K562 (cell line): Measurements from ENCODE around the gene ISM1. TPM values are rescaled to one million over a fixed set of nuclear protein-coding genes. Genes with fewer than 3 reads are reported as not detected.

Source experiments
- ATAC-seq: fragments of 200-7000 bp; cut with Tn5 transposase; 3 replicates; pipeline ENCODE4 v1.9.1; 2020; ENCODE audit warnings: moderate library complexity
- BruUV-seq: library from RNA; stranded (reverse); fragments of 400-500 nt; replicated peaks from 2 replicates; lab custom pipeline; 2021; lab: Mats Ljungman, UMichigan
- CTCF ChIA-PET: fragments of 300-600 bp; formaldehyde crosslinking; extraction: SDS; loops from one replicate; lab custom pipeline; 2021; ENCODE audit warnings: low intra/inter-chr PET ratio; lab: Yijun Ruan, JAX
- POLR2A ChIA-PET: fragments of 300-600, 350-650 bp; sonication (Branson Sonifier 250); formaldehyde crosslinking; extraction: SDS; loops from one replicate; lab custom pipeline; 2021; ENCODE audit warnings: antibody characterized with exemption, inconsistent platforms; lab: Yijun Ruan, JAX
- DNase-seq, 4 experiments: peaks; one replicate each; pipeline versions ENCODE4 v3.0.0 to v3.0.0-alpha.2; 2011 to 2018; ENCODE audit warnings: low spot score in 3 of 4, mixed read lengths in 3 of 4; ENCODE audit errors: extremely low read depth in 1 of 4
- FAIRE-seq: peaks from 2 replicates; lab custom pipeline; 2011; peaks lifted over from hg19 to GRCh38; lab: Jason Lieb, UNC
- H2AFZ ChIP-seq: 2 replicates; pipeline ENCODE4 v1.6.0; 2011; ENCODE audit warnings: low read depth, low read length, control low read depth, inconsistent platforms
- H3K27ac ChIP-seq: fragments of 200-600 bp; 3 replicates; pipeline ENCODE4 v1.8.0; 2011; ENCODE audit warnings: low read depth, mild to moderate bottlenecking, control low read depth, inconsistent platforms, low read length, moderate library complexity, mixed read lengths; ENCODE audit errors: extremely low read depth
- H3K27me3 ChIP-seq, 2 experiments: fragments of 300-600 bp in 1 of 2; 2 replicates in 1 of 2; 3 replicates in 1 of 2; pipeline versions ENCODE4 v1.6.0 to v1.8.0; 2011; ENCODE audit warnings: inconsistent platforms in 2 of 2, low read length in 2 of 2, mild to moderate bottlenecking in 1 of 2, mixed read lengths in 1 of 2, moderate library complexity in 1 of 2; ENCODE audit not compliant: control insufficient read depth in 2 of 2, insufficient read depth in 2 of 2
- H3K36me3 ChIP-seq: fragments of 300-600 bp; 3 replicates; pipeline ENCODE4 v1.8.0; 2011; ENCODE audit warnings: mild to moderate bottlenecking, low read length, inconsistent platforms; ENCODE audit not compliant: control insufficient read depth, insufficient read depth
- H3K4me1 ChIP-seq, 2 experiments: fragments of 200-600 bp in 1 of 2; replicated peaks in 1 of 2; 2 replicates in 1 of 2; 3 replicates in 1 of 2; pipeline versions ENCODE4 v1.5.1 to v1.8.0; 2011; ENCODE audit warnings: inconsistent platforms in 2 of 2, low read length in 2 of 2, mild to moderate bottlenecking in 1 of 2, mixed read lengths in 1 of 2, moderate library complexity in 1 of 2; ENCODE audit not compliant: control insufficient read depth in 2 of 2, insufficient read depth in 2 of 2
- H3K4me2 ChIP-seq: 2 replicates; pipeline ENCODE4 v1.6.1; 2011; ENCODE audit warnings: low read length, control low read depth, inconsistent platforms, mixed read lengths; ENCODE audit not compliant: insufficient read depth
- H3K4me3 ChIP-seq: fragments of 200-600 bp; sonication (generic), shearing (Covaris generic); 2 replicates; pipeline ENCODE4 v1.5.1; 2016; ENCODE audit warnings: control low read depth, inconsistent platforms
- H3K79me2 ChIP-seq: fragments of 200-600 bp; 3 replicates; pipeline ENCODE4 v1.8.0; 2011; ENCODE audit warnings: low read length, inconsistent platforms; ENCODE audit not compliant: control insufficient read depth, insufficient read depth
- H3K9ac ChIP-seq, 2 experiments: 2 replicates each; pipeline versions ENCODE4 v1.6.0 to v1.6.1; 2011; ENCODE audit warnings: low read depth in 2 of 2, low read length in 2 of 2, control low read depth in 1 of 2, inconsistent platforms in 1 of 2, mild to moderate bottlenecking in 1 of 2, mixed read lengths in 1 of 2; ENCODE audit not compliant: insufficient read depth in 1 of 2
- H3K9me1 ChIP-seq: one replicate; pipeline ENCODE4 v1.6.0; 2011; ENCODE audit warnings: inconsistent platforms, mild to moderate bottlenecking, low read length, moderate library complexity; ENCODE audit not compliant: control insufficient read depth, insufficient read depth
- H3K9me3 ChIP-seq: replicated peaks from 2 replicates; pipeline ENCODE4 v1.5.1; 2011; ENCODE audit warnings: low read depth, low read length, inconsistent platforms; ENCODE audit not compliant: control insufficient read depth, insufficient read depth
- H4K20me1 ChIP-seq: replicated peaks from 2 replicates; pipeline ENCODE4 v1.6.1; 2011; ENCODE audit warnings: low read length, inconsistent platforms, mixed read lengths; ENCODE audit not compliant: control insufficient read depth, insufficient read depth
- ARID2 ChIP-seq: fragments of 450-650 bp; IDR thresholded peaks from 2 replicates; pipeline ENCODE4 v1.6.1; 2017; ENCODE audit warnings: antibody characterized with exemption, mild to moderate bottlenecking
- ARID3A ChIP-seq: IDR thresholded peaks from 2 replicates; pipeline ENCODE4 v1.6.1; 2012; ENCODE audit warnings: low read depth, low read length, improper control_type of control experiment, borderline replicate concordance
- CSDE1 ChIP-seq, 2 experiments: fragments of 450-650 bp; IDR thresholded peaks; 2 replicates each; pipeline ENCODE4 v1.6.1; 2016; ENCODE audit warnings: mild to moderate bottlenecking in 1 of 2
- ELK3 ChIP-seq: fragments of 450-650 bp; formaldehyde crosslinking; IDR thresholded peaks from 2 replicates; pipeline ENCODE4 v1.4.0; 2020; ENCODE audit warnings: mild to moderate bottlenecking
- EWSR1 ChIP-seq: fragments of 450-650 bp; IDR thresholded peaks from 2 replicates; pipeline ENCODE4 v1.6.1; 2018; ENCODE audit warnings: borderline replicate concordance, mild to moderate bottlenecking, low read depth, moderate library complexity; ENCODE audit not compliant: partially characterized antibody
- HNRNPL ChIP-seq: fragments of 200-400 bp; formaldehyde crosslinking; IDR thresholded peaks from 2 replicates; pipeline ENCODE4 v1.6.1; 2017; ENCODE audit warnings: low read depth, mild to moderate bottlenecking, low read length
- NFIC ChIP-seq: fragments of 450-650 bp; IDR thresholded peaks from 2 replicates; pipeline ENCODE4 v1.6.1; 2017; ENCODE audit warnings: mild to moderate bottlenecking, inconsistent platforms
- NFXL1 ChIP-seq: fragments of 450-650 bp; formaldehyde crosslinking; IDR thresholded peaks from 2 replicates; pipeline ENCODE4 v1.4.0; 2021; ENCODE audit warnings: mild to moderate bottlenecking
- PCBP2 ChIP-seq: fragments of 200-400 bp; formaldehyde crosslinking; IDR thresholded peaks from 2 replicates; pipeline ENCODE4 v1.6.1; 2018; ENCODE audit warnings: low read length, low read depth, mild to moderate bottlenecking, moderate library complexity; ENCODE audit not compliant: poor library complexity, severe bottlenecking
- PRDM10 ChIP-seq: fragments of 450-650 bp; IDR thresholded peaks from 2 replicates; pipeline ENCODE4 v1.6.1; 2018; ENCODE audit not compliant: partially characterized antibody
- SNIP1 ChIP-seq: fragments of 450-650 bp; IDR thresholded peaks from 2 replicates; pipeline ENCODE4 v1.7.1; 2017; ENCODE audit warnings: low read depth, mild to moderate bottlenecking
- TCF7 ChIP-seq: sonication (generic); IDR thresholded peaks from 2 replicates; pipeline ENCODE4 v1.6.1; 2016; ENCODE audit warnings: antibody characterized with exemption, borderline replicate concordance
- ZBTB34 ChIP-seq: fragments of 250-450 bp; sonication (Bioruptor Pico); IDR thresholded peaks from 2 replicates; pipeline ENCODE4 v1.8.0; 2021; ENCODE audit warnings: mild to moderate bottlenecking, moderate library complexity
- ZNF644 ChIP-seq: fragments of 200-800 bp; sonication (Bioruptor generic); IDR thresholded peaks from 2 replicates; pipeline ENCODE4 v1.6.1; 2016; ENCODE audit warnings: low read depth, missing genetic modification characterization, missing compliant biosample characterization
- WGBS: fragments of 100-300 bp; shearing (Covaris generic); methylation state at CpG from one replicate; pipeline ENCODE4 v1.1.6; 2016; ENCODE audit warnings: low coverage, mixed read lengths; ENCODE audit not compliant: insufficient coverage; ENCODE audit errors: missing lambda C conversion rate; 5-methylcytosine and 5-hydroxymethylcytosine counted together
- in situ Hi-C: fragments of 300-500 bp; cut with MboI; formaldehyde crosslinking; loops from 4 replicates; pipeline ENCODE4 v1.15.0; 2018; ENCODE audit warnings: inconsistent platforms, mixed read lengths
- intact Hi-C: fragments of 100-400 bp; cut with micrococcal nuclease; formaldehyde crosslinking; loops from 2 replicates; pipeline ENCODE4 v1.14.2; 2022
- polyA plus RNA-seq, 8 experiments: library from polyadenylated mRNA; depleted of rRNA in 4 of 8; stranded (reverse) in 5 of 8; unstranded in 3 of 8; fragments of >200 nt; fragmentation: Nextera tagmentation in 2 of 8; fragmentation: Illumina TruSeq in 1 of 8; extraction: Ambion mirVana in 2 of 8; extraction: Trizol in 1 of 8; gene quantifications; 2 replicates each; pipeline versions ENCODE4 v1.2.1 to v1.2.3, GENCODE V29; 2011 to 2014; ENCODE audit warnings: inconsistent platforms in 1 of 8, missing spikeins in 1 of 8
- total RNA-seq, 7 experiments: library from RNA; depleted of rRNA in 6 of 7; stranded (reverse); fragments of >200 nt in 6 of 7; fragmentation: Illumina TruSeq in 2 of 7; extraction: Trizol in 2 of 7; gene quantifications; 2 replicates each; pipeline versions ENCODE4 v1.2.1 to v1.2.3, GENCODE V29; 2011 to 2021; ENCODE audit warnings: low replicate concordance in 1 of 7

The ISM1 gene
- total and polyA plus RNA-seq, 9 of the 15 experiments (the other 6 are each of a cell fraction or from before 2014, with no cell fraction given), result not detected

- TF ChIP-seq ZNF644 (tag) (no peak), CSDE1 (IDR thresholded peaks at IDR 0.05) (no peak), NFXL1 (CRISPR knock-in tag) (no peak), ZBTB34 (CRISPR knock-in tag) (no peak), HNRNPL (no peak), SNIP1 (no peak), ELK3 (CRISPR knock-in tag) (no peak)
Measured at GRCh38 chr20:13270211-13270610, 49.1 kb downstream of the ISM1 start (continued).

GRCh38 chr20:13271098-13271497, 50.0 kb downstream of the ISM1 start:
- H3K27ac ChIP-seq, result no peak overlapping the region
- no peaks in the 10 kb centered on the region for H3K4me1 ChIP-seq
- no peak overlapping the region for H2AFZ ChIP-seq
- no TSS peak for BruUV-seq
- no peak overlapping the region for H3K9ac ChIP-seq
- DNase-seq, result no peak
- H3K4me2 ChIP-seq, result no peak overlapping the region
- no peak for FAIRE-seq
- ChIA-PET POLR2A (interaction anchor here (0.6 kb wide), 1 partner anchor 671 kb away, joined by 3 read pairs; no protein-coding TSS in a partner anchor), CTCF (no interaction called here)
- in situ Hi-C loops, result no loop called here
- no peaks in the 10 kb centered on the region for H3K9me1 ChIP-seq
- H3K79me2 ChIP-seq, result no peaks in the 10 kb centered on the region
- intact Hi-C loops, result no loop called here
- no peaks in the 10 kb centered on the region for H4K20me1 ChIP-seq
- H3K36me3 ChIP-seq, result no peaks in the 10 kb centered on the region
- 0% methylated on average over 3 of the region's 3 CpGs for WGBS
- ATAC-seq, result no peak
- no peaks in the 10 kb centered on the region for H3K9me3 ChIP-seq
- H3K4me3 ChIP-seq, result no peak overlapping the region
- 0 out of 5 replicates have a peak, but pooled peaks cover 0 to 4% of the 10 kb centered on the region in 2 experiments for H3K27me3 ChIP-seq
- TF ChIP-seq NFIC (no peak), PCBP2 (no peak), EWSR1 (no peak), ARID2 (no peak), PRDM10 (no peak), TCF7 (no peak), ARID3A (no peak)
